Measurements from ENCODE around the gene SIN3B.
A peak's percentile ranks its signal among the peaks of the same experiment; 100 is the strongest.

The SIN3B gene

DNA sequence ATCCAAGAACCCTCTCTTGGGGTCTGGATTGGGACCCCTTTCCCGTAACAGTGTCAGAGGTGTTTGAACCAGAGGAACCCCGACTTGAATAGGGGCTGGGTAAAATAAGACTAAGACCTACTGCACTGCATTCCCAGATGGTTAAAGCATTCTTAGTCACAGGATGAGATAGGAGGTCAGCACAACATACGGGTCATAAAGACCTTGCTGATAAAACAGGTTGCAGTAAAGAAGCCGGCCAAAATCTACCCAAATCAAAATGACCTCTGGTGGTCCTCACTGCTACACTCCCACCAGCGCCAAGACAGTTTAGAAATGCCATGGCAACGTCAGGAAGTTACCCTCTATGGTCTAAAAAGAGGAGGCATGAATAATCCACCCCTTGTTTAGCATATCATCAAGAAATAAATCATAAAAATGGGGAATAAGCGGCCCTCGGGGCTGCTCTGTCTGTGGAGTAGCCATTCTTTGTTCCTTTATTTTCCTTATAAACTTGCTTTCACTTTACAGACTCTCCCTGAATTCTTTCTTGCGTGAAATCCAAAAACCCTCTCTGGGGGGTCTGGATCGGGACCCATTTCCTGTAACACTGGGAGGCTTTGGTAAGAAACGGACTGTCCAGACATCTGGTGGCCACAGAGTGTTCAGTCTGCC lies 4.4 kb upstream of the SIN3B start:
- DNase-seq = no peak

DNA sequence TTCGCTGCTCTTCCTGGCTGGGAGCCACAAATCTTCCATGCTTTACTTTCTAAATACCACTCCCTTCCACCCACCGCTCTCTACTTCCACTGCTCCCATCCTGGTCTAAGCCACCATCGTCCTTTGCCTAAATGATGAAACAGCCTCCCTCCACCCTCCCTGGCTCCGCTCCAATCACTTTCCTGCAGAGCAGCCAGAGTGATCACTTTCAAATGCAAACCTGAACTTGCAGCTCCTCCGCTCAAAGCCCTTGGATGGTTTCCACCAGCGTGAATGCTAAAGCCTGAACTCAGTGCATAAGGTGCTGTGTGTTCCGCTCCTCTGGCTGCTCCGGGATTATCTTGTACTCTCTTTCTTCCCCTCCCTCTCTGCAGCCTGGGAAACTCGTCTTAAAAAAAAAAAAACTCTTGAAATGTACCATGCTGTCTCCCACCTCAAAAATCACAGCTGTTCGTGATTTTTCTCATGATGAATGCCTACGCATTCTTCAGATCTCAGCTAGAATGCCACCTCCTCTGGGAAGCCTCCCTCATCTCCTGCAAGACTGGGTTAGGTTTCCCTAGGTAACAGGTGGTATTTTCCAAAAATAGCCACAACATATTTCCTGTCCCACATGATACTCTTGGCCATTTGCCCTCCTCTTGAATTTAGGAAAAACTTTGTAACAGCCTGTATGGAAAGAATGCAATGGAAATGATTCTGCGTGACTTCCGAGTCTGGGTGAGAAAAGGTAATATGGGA lies 3.7 kb upstream of the SIN3B start:
- DNase-seq = peak; percentile 20 to 59

DNA sequence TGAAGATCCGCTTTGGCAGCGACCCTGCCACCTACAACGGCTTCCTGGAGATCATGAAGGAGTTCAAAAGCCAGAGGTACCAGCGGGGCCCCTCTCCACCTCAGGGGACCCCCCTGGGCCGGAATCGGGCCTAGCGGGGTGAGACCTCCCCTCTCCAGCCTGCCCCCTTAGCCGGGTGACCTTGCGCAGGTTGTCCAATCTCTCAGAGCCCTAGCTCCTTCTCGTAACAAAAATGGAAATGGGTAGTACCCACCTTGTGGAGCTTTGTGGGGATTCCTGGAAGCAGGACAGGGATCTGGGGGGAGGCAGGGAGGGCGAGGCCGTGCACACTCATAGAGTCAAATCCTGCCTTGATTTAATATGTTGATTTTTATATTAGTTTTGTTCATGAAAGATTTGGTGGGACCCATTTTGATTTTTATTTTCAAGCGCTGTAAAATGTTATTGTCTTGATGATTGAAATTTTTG lies 658 bp downstream of the SIN3B start:
- DNase-seq = no peak

DNA sequence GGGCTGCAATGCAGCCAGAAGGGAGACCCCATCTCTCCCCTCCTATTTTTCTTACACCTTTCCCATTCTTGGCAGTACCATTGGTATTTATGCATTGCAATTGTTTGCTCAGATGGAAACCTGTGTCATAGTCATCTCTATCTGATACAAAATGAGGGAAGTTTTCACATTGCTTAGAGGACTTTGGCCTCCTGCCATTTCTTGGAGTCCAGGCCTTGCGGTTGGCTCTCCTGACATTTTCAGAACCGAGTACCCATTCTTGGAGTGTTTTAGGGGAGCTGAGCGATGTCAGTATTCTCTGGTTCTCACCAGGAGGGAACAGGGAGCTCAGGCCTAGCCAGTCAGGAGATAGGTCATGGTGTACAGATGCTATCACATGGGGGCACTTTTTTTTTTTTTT lies 1.5 kb downstream of the SIN3B start:
- no peak for DNase-seq

DNA sequence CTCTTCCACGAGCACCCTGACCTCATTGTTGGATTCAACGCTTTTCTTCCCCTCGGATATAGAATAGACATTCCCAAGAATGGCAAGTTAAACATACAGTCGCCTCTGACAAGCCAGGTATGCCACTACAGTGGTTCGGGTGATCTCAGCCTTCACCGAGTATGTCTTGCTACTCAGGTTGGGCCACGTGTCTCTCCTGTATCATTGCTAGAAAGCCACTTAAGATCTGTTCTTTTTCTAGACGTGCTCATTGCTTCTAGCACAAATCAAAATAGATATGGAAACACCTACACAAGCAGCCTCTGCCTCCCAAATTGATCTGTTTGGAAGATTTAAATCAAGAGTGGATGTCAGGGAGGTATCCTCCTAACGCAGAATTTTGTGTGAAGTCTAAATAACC lies 2.3 kb downstream of the SIN3B start:
- no peak for DNase-seq

DNA sequence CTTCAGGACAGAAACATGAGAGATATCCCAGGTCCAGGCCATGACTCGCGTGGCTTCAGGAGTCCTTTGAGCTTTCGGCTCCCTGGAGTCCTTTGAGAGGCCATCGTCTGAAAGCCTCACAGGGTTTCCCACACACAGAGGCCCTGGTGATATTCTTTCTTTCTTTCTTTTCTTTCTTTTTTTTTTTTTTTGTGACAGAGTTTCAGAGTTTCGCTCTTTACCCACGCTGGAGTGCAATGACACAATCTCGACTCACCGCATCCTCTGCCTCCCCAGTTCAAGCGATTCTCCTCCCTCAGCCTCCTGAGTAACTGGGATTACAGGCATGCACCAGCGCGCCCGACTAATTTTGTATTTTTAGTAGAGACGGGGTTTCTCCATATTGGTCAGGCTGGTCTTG lies 5.5 kb downstream of the SIN3B start:
- DNase-seq = no peak

DNA sequence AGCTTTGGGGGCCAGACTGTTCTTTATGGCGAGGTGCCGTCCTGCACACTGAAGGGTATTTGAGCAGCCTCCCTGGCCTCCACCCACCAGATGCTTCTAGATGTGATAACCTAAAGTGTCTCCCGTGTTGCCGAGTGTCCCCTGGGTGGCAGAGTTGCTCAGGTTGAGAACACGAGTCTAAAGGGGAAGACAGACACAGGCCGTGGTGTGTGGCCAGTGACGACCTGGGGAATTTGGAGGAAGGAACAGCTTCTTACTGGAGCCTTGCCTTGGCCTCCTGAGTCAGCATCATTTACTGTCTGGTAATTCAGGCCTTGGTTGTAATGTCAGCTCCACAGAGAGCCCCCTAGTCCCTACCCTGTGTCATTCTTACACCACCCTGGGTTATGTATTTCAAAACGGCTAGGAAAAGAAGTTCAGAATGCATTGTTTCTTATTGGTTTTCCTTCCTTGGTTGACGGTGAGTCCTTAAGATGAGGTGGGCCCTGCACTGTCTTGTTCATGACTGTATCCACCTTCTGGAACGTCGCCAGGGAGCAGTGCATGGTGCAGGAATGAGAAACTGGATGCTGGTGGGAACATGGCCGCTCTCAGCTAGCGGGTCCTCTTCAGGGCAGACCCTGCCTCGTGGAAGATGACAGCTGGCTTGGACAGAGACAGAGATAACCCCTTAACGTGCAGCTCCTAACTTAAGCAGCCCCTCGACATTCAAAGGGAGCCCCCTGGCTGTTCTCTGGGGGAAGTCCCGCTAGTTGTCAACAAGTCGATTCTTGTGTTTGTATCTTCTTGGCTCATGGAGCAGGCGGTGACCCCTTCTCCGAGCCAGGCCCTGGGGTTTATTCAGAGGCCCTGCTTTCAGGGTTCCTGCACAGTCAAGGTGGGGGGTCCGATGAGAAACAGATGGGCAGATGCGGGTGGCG lies 7.2 kb downstream of the SIN3B start:
- peak in 1 of 2 experiments; percentile 2 for DNase-seq

DNA sequence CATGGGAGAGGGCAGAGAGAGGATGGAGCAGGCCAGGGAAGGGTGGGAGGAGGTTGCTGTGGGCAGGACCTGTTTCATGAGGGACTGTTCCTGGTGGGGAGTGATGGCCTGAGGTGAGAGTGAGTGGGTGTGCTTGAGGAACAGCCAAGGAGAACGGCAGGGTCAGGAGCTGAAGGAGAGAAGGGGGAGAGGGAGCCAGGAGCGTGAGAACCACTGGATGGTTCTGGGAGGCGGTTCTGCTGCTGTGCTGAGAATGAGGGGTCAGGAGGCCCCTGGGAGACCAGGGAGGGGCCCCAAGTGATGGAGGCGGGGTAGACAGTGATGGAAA lies 7.8 kb downstream of the SIN3B start:
- no peak for DNase-seq

DNA sequence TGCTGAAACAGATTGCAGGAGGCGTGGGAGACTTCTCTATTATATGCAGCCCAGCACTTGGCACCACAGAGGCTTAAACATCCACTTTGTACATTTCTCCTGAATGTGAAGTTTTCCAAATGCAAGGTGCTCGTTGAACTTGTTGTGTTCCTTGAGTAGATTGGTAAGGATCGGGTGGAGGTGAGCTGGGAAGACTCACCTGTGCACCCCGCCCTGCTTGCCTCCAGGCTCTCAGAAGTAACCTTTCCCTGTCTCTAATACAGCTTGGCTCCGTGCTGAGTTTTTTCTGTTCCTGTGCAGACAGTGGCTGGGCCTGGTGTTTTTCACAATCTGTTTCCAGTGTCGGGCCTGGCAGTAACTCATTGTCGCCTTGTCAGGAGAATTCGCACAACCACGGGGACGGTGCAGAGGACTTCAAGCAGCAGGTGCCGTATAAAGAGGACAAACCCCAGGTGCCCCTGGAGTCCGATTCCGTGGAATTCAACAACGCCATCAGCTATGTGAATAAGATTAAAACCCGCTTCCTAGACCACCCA lies 12.3 kb downstream of the SIN3B start:
- DNase-seq = no peak

DNA sequence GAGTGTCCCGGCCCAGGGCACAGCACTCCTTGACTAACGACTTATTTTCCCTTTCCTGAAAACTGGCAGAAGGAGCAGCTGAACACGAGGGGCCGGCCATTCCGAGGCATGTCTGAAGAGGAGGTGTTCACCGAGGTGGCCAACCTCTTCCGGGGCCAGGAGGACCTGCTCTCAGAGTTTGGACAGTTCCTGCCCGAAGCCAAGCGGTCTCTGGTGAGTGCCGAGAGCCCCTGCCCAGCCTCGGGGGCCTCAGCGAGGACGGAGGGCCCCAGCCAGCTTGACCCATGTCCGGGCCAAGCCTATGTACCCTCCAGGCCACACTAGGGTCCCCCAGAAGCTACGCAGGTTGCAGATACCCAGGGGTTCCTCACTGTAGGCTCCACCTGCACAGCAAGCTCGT lies 17.7 kb downstream of the SIN3B start:
- DNase-seq = no peak

DNA sequence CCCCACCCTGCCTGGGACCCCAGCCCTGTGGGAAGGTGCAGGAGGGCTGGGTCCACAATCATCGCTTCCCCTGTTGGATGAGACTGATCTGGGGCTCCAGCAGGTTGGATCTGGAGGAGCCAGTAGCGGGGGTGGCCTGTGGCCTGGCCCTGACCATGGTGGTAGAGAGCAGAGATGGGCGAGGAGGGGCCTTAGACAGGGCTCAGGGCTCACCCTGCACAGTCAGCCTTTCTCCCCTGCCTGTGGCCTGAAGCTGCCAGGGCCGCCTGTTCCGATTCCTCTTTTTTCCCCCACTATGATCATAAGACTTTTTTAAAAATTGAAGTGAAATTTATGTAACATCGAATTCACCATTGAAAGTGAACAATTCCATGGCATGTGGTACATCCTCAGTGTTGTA lies 18.2 kb downstream of the SIN3B start:
- no peak for DNase-seq

DNA sequence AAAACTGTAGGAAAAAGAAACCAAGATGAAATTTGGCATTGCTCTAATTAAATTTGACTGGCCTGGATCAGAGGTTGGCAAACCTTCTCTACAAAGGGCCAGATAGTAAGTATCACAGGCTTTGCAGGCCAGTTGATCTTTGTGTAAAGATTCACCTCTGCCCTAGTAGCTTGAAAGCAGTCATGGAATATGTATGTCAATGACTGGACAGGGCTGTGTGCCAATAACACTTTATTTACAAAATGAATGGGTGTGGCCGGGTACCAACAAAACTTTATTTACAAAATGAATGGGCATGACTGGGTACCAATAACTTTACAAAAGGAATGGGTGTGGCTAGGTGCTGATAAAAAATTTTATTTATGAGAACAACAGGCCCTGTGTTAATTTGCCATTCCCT lies 20.0 kb downstream of the SIN3B start:
- DNase-seq = no peak

DNA sequence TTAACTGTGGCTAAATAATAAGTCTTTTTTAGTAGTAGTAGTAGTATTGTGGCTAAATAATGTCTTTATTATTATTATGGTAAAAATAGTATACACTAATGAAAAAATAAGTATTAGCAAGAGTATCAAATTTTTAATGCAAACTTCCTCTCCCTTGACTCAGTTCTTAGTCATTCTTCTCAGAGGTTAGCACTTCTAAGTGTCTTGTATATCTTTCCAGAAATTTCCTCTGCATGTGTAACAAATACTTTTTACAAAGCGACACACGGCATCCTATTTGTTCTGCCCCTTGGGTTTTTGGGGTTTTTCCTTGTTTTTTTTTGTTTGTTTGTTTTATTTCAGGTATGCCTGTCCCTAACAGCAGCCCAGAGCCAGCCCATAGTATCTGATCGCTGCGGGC lies 20.9 kb downstream of the SIN3B start:
- DNase-seq = no peak

DNA sequence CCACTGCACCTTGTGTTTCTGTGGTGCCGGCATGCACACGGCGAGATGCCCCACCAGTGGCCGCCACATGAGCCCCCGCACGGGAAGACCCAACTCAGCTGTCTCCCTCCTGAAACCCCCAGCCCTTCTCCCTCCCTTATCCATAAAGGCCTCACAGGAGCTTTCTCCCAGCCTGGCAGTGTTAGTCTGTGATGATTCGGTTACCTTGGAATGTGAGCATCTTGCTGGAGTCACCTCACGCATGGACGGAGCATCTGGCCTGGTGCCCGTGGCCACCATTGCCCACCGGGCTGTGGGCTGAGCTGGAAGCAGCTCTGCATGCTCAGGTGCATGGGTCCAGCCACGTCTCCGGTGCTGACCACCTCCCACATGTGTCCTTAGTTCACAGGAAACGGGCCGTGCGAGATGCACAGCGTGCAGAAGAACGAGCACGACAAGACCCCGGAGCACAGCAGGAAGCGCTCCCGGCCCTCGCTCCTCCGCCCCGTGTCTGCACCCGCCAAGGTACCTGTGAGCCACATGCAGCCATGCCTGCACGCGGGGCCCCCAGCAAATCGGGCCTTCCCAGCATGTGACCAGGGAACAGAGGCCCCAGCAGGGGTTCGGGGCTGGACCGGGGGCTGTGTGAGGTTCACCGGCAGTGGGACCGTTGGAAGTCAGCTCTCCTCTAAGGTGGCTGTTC lies 22.0 kb downstream of the SIN3B start:
- no peak for DNase-seq

DNA sequence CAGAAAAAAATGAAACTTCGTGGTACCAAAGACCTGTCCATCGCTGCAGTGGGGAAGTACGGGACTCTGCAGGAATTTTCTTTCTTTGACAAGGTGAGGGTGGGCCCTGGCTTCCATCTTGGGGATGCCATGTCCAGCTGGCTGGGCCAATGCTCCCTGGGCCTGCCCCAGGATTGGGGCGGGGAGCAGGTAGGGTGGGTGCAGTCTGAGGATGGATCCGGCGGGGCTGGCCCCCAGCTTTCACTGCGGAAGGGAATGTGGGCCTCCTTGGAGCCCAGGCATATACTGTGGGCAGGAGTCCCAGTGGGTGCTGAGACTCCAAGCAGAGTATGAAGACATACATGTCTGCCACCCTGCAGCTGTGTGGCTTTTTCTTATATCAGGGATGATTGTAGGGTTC lies 23.9 kb downstream of the SIN3B start:
- no peak for DNase-seq

DNA sequence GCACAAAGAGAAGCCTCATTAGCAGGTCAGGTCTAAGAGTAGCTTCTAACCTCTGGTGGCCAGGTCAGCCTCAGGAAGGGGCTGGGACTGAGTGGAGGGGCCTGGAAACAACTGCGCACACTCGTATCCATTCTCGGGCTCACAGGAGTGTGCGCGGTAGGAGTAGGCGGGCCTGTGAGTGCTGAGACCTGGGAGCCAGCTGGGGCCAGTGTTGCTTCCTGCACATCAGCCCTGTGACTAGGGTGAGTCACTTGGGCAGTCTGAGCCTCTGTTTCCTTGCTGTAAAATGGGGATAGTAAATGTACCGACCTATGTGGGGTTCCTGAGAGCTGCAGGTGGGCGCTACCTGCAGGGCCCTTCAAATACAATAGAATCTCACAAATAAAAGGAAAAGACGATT lies 26.9 kb downstream of the SIN3B start:
- DNase-seq = no peak

DNA sequence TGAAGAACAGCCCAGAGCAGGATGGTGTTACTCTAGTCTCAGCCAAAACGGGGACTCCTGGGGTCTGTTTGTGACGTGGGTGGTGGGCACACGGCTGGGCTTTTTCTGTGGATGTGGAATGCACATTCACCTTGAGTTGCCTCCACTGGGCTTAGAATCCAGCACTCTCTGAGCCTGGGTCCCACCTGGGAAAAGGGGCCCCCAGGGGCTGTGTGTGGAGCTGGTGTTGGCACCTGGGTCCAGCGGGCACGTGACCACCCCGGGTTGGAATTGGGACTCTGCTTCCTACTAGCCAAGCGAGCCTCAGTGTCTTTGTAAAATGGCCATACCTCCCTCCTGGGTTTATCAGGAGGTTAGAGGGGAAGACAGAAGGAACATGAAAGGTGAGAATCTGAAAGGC lies 30.4 kb downstream of the SIN3B start:
- DNase-seq = no peak

DNA sequence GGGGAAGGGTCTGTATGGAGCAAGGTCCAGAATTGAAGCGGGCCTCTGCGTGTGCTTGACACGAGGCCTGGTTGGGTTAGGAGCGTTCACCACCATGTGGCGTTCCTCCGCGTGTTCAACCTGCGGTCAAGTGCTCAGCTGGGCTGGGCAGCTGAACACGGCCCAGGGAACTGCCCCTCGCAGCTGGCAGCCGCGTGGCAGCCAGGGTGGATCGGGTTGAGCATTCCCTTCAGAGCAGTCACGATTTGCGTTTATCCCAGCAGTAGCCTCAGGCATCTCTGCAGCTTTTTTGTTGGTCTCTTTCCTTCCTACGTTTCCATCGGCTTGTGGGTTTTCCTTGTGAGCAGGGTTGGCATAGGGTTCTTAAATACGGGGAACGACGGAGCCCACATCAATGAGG lies 30.9 kb downstream of the SIN3B start:
- DNase-seq = no peak

DNA sequence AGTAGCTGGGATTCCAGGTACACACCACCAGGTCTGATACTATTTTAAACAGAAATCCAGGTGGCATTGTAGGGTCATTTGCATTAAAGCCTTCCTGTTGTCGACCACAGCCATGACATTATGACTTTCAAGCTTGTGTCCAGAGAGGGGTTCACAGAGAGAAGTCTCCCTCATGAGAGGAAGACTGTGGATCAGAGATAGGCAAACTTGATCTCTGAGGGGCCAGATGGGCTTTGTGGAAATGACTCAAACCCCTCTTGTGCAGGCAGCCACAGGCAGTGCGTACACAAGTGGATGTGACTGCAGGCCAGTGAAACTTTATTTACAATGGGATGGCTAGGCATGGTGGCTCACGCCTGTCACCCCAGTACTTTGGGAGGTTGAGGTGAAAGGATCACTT lies 31.8 kb downstream of the SIN3B start:
- no peak for DNase-seq

DNA sequence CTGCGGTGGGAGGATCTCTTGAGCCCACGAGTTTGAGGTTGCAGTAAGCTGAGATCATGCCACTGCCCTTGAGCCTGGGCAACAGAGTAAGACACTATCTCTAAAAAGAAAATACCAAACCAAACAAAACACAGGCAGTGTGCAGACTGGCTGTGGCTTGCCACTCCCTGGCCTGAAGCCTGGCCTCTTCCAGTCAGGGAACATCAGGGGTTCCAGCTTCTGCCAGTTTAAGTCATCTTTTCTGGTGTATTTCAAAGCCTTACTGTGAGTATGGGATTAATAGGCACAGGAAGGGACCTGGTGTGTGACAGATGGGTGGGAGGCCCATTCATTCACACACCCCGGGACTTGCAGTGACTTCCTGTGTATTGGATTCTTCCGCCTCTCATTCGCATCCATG lies 32.6 kb downstream of the SIN3B start:
- peak in 1 of 2 experiments; percentile 9 for DNase-seq

DNA sequence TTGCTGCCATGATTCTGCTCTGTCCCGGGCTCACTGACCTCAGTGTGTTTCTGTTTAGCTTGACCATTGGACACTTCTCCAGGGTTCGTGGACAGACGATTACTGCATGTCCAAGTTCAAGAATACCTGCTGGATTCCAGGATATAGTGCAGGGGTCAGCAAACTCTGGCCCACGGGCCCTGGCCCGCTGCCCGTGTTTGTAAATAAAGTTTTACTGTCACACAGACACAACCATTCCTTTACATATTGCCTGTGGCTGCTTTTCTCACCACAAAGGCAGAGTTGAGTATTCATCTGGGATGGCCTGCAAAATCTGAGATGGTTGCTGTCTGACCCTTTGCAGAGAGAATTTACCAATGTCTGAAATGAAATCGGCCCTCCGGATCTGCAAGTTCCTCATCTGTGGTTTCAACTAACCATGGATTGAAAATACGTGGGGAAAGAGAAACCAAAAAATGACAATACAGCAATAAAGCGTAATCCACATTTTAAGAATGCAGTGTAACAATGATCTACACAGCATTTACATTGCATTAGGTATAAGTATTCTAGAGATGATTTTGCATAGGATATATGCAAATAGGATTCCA lies 33.7 kb downstream of the SIN3B start:
- DNase-seq = no peak

DNA sequence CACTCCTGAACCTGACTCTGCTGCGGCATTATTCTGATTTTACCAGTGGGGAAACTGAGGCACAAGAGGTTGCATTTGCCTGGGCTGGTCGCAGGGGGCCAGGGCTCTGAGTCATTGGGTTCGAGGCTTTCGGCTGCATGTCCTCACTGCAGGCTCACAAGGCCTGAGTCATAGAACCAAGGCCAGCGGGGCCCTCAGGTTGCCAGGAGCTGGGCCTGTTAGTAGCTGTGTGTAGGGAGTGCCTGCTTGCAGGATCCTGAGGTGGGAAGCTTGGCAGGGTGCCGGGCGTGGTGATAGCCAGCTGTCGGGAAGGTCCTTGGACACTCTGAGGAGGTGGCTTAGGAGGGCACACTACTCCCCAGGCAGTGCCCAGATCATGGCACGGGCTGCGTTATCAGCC lies 38.0 kb downstream of the SIN3B start:
- no peak for DNase-seq
